Loucy (cell line): ENCODE data around the gene TRAP1.

Source experiments
- H2AFZ ChIP-seq: fragments of 200-600 bp; sonication (generic); 2 replicates; pipeline ENCODE4 v1.6.0; 2016; ENCODE audit warnings: antibody characterized with exemption, mild to moderate bottlenecking, low read length, moderate library complexity
- H3F3A ChIP-seq: fragments of 200-600 bp; 2 replicates; pipeline ENCODE4 v1.6.0; 2016; ENCODE audit warnings: antibody characterized with exemption, low read depth, mild to moderate bottlenecking
- H3K27me3 ChIP-seq: fragments of 200-600 bp; sonication (generic); 2 replicates; pipeline ENCODE4 v1.6.1; 2014; ENCODE audit warnings: low read length, mild to moderate bottlenecking; ENCODE audit not compliant: insufficient read depth, poor library complexity, severe bottlenecking
- H3K36me3 ChIP-seq: fragments of 200-600 bp; sonication (generic); 2 replicates; pipeline ENCODE4 v1.6.1; 2016; ENCODE audit warnings: low read length; ENCODE audit not compliant: insufficient read depth
- H3K4me1 ChIP-seq: fragments of 200-600 bp; sonication (generic); 2 replicates; pipeline ENCODE4 v1.5.1; 2014; ENCODE audit warnings: low read length, mild to moderate bottlenecking; ENCODE audit not compliant: insufficient read depth, poor library complexity, severe bottlenecking
- H3K4me2 ChIP-seq: fragments of 200-600 bp; sonication (generic); 2 replicates; pipeline ENCODE4 v1.6.0; 2014; ENCODE audit warnings: antibody characterized with exemption, low read length, low read depth, mild to moderate bottlenecking; ENCODE audit not compliant: poor library complexity, severe bottlenecking
- H3K4me3 ChIP-seq: fragments of 200-600 bp; sonication (generic); 2 replicates; pipeline ENCODE4 v1.5.1; 2014; ENCODE audit warnings: low read length, mild to moderate bottlenecking, mixed read lengths; ENCODE audit not compliant: poor library complexity, severe bottlenecking
- H3K79me2 ChIP-seq: fragments of 200-600 bp; sonication (generic); 2 replicates; pipeline ENCODE4 v1.6.1; 2014; ENCODE audit warnings: low read length; ENCODE audit not compliant: insufficient read depth
- H3K9ac ChIP-seq: fragments of 200-600 bp; sonication (generic); 2 replicates; pipeline ENCODE4 v1.6.0; 2014; ENCODE audit warnings: mild to moderate bottlenecking, low read depth, low read length, moderate library complexity; ENCODE audit not compliant: poor library complexity, severe bottlenecking
- H3K9me2 ChIP-seq: fragments of 200-600 bp; sonication (generic); replicated peaks from 2 replicates; pipeline ENCODE4 v1.6.1; 2016; ENCODE audit warnings: low read depth, low read length, mixed read lengths
- H3K9me3 ChIP-seq: fragments of 200-600 bp; sonication (generic); 2 replicates; pipeline ENCODE4 v1.6.1; 2014; ENCODE audit warnings: mild to moderate bottlenecking, antibody characterized with exemption, low read length, low read depth; ENCODE audit not compliant: insufficient read depth
- H4K20me1 ChIP-seq: fragments of 200-600 bp; sonication (generic); 2 replicates; pipeline ENCODE4 v1.6.0; 2014; ENCODE audit warnings: antibody characterized with exemption, low read length, mild to moderate bottlenecking; ENCODE audit not compliant: insufficient read depth, poor library complexity, severe bottlenecking
- EZH2phosphoT487 ChIP-seq: fragments of 200-600 bp; IDR thresholded peaks from 2 replicates; pipeline ENCODE4 v1.6.1; 2018; ENCODE audit warnings: antibody characterized with exemption, mild to moderate bottlenecking, moderate library complexity, borderline replicate concordance
- TF ChIP-seq, protein P1 (sequence below): fragments of 200-600 bp; sonication (generic); conservative IDR thresholded peaks from 2 replicates; pipeline ENCODE4 v1.5.1; 2014; ENCODE audit warnings: mild to moderate bottlenecking, antibody characterized with exemption, low read length

The TRAP1 gene

GRCh38 chr16:3759736-3760135 lies 42.4 kb upstream of the TRAP1 start:
- no peaks in the 10 kb centered on the region for H3K9me2 ChIP-seq

GRCh38 chr16:3756113-3756512 lies 38.8 kb upstream of the TRAP1 start:
- H3K4me1 ChIP-seq, result no peaks in the 10 kb centered on the region
- no peak overlapping the region for H2AFZ ChIP-seq
- H3K79me2 ChIP-seq, result no peaks in the 10 kb centered on the region
- TF ChIP-seq, protein P1, sequence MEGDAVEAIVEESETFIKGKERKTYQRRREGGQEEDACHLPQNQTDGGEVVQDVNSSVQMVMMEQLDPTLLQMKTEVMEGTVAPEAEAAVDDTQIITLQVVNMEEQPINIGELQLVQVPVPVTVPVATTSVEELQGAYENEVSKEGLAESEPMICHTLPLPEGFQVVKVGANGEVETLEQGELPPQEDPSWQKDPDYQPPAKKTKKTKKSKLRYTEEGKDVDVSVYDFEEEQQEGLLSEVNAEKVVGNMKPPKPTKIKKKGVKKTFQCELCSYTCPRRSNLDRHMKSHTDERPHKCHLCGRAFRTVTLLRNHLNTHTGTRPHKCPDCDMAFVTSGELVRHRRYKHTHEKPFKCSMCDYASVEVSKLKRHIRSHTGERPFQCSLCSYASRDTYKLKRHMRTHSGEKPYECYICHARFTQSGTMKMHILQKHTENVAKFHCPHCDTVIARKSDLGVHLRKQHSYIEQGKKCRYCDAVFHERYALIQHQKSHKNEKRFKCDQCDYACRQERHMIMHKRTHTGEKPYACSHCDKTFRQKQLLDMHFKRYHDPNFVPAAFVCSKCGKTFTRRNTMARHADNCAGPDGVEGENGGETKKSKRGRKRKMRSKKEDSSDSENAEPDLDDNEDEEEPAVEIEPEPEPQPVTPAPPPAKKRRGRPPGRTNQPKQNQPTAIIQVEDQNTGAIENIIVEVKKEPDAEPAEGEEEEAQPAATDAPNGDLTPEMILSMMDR, result no peak
- TF ChIP-seq EZH2phosphoT487, result no peak
- H3K36me3 ChIP-seq, result peaks cover 28% of the 10 kb centered on the region; the same call in 1 of the 2 replicates
- no peak overlapping the region for H3K4me3 ChIP-seq
- no peaks in the 10 kb centered on the region for H3K9me2 ChIP-seq
- H4K20me1 ChIP-seq, result no peaks in the 10 kb centered on the region
- H3K27me3 ChIP-seq, result no peaks in the 10 kb centered on the region
- H3K9ac ChIP-seq, result no peak overlapping the region
- H3K9me3 ChIP-seq, result no peaks in the 10 kb centered on the region
- no peak overlapping the region for H3K4me2 ChIP-seq
- no peaks in the 10 kb centered on the region for H3F3A ChIP-seq

More at GRCh38 chr16:3759736-3760135, 42.4 kb upstream of the TRAP1 start:
- Histone ChIP-seq H3K36me3 (peaks cover 33% of the 10 kb centered on the region; the same call in 1 of the 2 replicates), H3K9ac (no peak overlapping the region), H3K27me3 (no peaks in the 10 kb centered on the region), H3K4me2 (no peak overlapping the region), H2AFZ (no peak overlapping the region), H3K79me2 (no peaks in the 10 kb centered on the region), H3K9me3 (no peaks in the 10 kb centered on the region), H3K4me3 (no peak overlapping the region), H3K4me1 (no peaks in the 10 kb centered on the region), H4K20me1 (no peaks in the 10 kb centered on the region), H3F3A (no peaks in the 10 kb centered on the region)
- TF ChIP-seq, protein P1, result no peak
- TF ChIP-seq EZH2phosphoT487, result no peak

DNA sequence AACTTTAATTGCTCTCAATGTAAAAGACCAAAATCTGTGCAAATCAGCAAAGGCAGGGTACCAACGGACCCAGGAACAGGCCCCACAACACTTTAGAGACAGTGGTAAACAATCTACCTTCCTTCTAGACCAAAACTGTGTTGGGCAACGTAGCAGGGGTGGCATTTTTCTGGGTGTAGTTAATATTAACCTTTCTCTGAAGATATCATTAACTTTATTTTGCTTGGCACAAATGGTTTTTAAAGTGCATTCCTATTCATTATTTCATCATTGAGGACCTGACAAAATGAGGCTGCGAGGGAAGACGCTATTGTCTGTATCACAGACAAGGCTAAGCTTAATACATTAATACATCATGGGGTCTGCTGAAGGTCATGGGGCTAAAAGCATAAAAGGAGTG lies 37.9 kb upstream of the TRAP1 start:
- TF ChIP-seq, protein P1, result no peak
- TF ChIP-seq EZH2phosphoT487, result no peak

More for the DNA sequence above, 37.9 kb upstream of the TRAP1 start:
- no peaks in the 10 kb centered on the region for H4K20me1 ChIP-seq
- H3F3A ChIP-seq, result no peaks in the 10 kb centered on the region
- H3K4me3 ChIP-seq, result no peak overlapping the region
- no peak overlapping the region for H2AFZ ChIP-seq
- H3K9me2 ChIP-seq, result no peaks in the 10 kb centered on the region
- H3K9ac ChIP-seq, result no peak overlapping the region
- H3K9me3 ChIP-seq, result no peaks in the 10 kb centered on the region
- no peaks in the 10 kb centered on the region for H3K4me1 ChIP-seq
- H3K4me2 ChIP-seq, result no peak overlapping the region
- H3K27me3 ChIP-seq, result no peaks in the 10 kb centered on the region
- no peaks in the 10 kb centered on the region for H3K79me2 ChIP-seq
- peaks cover 33% of the 10 kb centered on the region; the same call in 1 of the 2 replicates for H3K36me3 ChIP-seq
